Measurements from ENCODE around the gene RPGRIP1L.
A peak's percentile ranks its signal among the peaks of the same experiment; 100 is the strongest.
"Not testable (repeated sequence)": the region's sequence is repeated elsewhere in the genome, so short reads cannot be mapped to it uniquely, and the experiment has no call there.

The RPGRIP1L gene

DNA sequence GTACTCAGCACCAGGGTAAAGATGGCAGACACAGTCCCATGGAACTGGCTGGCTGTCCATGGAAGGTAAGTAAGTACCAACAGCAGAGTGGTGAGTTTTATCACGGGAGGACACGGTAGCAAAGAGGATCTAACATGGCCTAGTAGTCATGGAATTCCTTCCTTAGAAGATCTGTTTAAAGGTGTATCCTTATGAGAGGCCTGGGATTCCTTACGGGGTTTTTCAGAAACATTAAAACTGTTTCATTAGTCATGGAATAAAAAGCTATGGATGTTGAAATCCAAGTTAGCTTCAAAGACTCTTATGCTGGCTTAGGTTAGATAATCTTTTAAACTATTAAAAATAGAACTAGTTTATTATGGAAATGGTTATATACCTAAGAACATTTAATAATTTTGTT lies 7.7 kb upstream of the RPGRIP1L start:
- no peak for DNase-seq

DNA sequence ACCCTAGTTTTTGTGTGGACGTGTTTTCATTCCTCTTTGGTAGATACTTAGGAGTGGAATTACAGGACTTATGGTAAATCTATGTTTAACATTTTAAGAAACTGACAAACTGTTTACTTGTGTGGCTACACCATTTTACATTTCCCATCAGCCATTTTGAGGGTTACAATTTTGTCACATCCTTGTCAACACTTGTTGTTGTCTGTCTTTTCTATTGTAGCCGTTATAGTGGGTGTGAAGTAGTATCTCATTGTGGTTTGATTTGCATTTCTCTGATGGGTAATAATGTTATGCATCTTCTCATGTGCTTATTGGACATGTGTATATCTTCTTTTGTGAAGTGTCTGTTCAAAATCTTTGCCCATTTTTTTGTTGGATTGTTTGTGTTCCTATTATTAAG lies 4.8 kb upstream of the RPGRIP1L start:
- no peak for DNase-seq

DNA sequence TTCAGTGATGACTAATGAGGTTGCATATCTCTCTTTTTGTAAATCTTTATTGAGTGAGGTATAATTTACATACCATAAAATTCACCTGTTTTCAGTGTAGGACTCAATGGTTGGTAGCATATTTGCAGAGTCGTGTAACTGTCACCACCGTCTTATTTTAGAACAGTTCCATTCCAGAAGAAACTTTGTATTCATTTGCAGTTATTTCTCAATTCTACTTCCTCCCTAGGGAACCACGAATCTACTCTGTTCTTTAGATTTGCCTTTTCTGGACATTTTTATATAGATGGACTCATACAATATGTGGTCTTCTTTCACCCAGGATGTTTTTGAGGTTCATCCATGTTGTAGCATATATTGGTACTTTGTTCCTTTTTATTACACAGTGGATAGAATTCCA lies 4.0 kb upstream of the RPGRIP1L start:
- DNase-seq = no peak

DNA sequence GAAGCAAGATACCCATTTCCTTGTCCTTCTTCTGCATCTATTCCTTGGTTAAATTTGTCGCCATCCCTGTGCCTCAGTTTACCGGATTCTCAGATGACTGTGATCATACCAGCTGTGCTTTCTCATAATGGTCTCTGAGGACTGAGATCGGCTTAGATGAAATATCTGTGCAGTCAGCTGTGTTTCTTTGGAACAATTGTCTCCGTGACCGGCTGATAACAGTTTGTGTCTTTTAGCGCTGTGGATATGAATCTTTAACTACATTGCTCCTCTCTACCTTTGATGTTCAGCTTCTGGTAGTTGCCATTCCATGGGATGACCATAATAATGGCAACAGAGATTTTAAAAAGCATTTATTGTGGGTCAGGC lies 770 bp upstream of the RPGRIP1L start:
- no peak for DNase-seq

DNA sequence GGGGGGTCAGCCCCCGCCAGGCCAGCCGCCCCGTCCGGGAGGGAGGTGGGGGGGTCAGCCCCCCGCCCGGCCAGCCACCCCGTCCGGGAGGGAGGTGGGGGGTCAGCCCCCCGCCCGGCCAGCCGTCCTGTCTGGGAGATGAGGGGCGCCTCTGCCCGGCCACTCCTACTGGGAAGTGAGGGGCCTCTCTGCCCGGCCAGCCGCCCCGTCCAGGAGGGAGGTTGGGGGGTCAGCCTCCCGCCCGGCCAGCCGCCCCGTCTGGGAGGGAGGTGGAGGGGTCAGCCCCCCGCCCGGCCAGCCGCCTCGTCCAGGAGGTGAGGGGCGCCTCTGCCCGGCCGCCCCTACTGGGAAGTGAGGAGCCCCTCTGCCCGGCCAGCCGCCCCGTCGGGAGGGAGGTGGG lies 5.4 kb downstream of the RPGRIP1L start:
- DNase-seq = not testable (repeated sequence)

DNA sequence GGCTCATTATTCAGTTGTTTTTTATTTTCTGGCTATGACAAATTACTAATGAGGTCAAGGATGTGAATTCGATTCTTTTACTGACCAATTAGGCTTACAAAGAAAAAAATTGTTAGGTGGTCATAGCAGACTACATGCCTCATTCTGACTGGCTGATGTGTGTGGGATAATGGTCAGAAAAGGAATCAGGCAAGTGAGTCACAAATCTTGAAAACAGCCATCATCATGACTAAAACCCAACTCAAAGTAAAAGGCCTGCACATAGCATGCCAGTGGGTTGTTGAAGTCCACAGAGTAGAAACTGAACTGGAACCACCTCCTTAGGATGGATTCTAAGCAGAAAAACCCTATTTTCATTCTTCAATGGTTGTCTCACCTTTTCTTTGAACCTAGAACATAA lies 8.6 kb downstream of the RPGRIP1L start:
- no peak for DNase-seq

DNA sequence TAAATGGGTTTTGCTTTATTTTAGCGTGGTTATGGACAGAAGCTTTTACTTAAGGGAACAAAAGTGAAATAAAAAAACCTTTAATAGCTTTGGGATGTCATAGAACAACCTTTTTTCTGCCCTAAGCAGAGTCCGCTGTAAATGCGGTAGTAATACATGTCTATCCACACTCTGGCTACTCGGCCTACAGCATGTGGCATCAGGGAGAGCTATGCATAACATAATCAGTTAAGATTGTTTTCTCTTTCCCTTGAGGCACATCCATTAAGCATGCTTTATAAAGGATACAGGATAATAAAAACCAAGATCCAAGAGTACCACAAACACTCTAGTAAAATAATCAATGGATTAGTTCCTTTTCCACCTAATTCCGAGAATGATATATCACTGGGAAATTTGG lies 10.3 kb downstream of the RPGRIP1L start:
- no peak for DNase-seq

DNA sequence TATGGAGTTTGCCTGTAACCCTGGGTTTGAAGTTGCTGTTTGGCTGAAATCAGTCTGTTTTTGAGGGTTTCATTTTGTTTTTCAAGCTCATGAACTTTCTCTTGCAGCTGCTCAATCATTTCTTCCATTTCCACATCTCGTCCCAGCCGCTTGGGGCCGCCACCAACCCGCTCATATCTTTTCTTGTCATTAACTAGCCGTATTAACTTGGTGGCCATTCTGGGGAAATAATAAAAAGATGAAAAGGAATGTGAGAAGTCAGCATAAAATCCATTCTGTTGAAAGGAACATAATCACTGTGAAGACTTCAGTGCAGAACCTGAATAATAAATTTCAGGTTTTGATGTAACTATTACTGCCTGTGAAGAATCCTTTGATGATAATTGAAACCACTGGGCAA lies 11.5 kb downstream of the RPGRIP1L start:
- no peak for DNase-seq

DNA sequence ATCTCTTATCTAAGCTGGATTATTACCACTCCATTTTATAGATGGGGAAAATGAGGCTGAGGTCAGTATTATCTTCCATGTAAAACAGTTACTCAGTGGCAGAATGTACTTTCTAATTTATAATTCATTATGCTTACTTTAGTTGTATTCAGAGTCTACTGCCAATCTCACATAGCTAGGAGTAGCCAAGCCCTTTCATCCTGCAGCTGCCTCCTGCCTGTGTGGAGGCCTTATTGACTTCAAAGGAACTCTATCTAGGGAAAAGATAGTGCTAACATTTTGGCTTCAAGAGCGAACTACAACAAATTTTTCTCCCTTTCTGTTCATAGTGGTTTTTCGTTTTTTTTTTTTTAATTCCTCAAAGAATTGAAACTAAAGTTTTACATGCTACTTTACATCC lies 12.9 kb downstream of the RPGRIP1L start:
- no peak for DNase-seq

DNA sequence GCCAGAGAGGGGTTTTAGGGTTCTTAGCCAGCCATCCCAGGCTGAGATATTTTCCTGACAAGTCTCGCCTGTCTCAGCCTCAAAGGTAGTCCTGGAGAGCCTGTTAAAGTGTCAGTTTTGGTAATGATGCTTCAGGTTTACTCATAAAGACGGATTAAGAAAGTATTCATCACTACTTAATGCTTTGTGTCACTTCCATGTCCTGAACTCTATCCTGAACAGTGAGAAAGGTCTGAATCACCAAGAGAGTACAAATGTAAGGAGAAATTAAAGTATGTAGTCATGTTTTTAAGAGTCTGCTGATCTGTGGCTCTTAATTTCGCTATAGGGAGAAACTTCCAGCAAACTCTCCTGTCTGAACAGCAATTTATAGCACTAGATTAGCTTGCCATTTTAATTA lies 14.0 kb downstream of the RPGRIP1L start:
- DNase-seq = no peak

DNA sequence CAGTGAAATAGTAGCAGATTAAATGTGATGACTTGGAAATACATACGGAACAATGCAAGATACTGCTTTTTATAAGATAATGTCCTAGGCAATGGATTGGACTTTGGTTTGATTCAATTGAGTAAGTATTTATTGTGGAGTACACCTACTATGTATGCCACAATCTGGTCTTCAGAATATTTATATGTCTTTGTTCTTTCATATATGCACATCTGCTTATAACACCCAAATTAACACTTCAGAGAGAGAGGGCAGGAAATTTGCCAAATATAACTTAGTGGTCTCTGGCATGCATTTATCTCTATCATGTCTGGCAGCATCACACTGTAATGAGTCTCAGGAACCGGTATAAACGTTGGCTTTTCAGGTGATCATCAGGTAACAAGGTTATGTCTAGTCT lies 16.9 kb downstream of the RPGRIP1L start:
- DNase-seq = no peak

DNA sequence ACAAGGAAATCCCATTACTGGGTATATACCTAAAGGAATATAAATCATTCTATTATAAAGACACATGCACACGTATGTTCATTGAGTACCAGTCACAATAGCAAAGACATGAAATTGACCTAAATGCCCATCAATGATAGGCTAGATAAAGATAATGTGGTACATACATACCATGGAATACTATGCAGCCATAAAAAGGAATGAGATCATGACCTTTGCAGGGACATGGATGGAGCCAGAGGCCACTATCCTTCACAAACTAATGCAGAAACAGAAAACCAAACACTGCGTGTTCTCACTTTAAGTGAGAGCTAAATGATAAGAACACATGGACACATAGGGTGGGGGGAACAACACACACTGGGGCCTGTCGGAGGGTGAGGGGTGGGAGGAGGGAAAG lies 18.3 kb downstream of the RPGRIP1L start:
- not testable (repeated sequence) for DNase-seq

DNA sequence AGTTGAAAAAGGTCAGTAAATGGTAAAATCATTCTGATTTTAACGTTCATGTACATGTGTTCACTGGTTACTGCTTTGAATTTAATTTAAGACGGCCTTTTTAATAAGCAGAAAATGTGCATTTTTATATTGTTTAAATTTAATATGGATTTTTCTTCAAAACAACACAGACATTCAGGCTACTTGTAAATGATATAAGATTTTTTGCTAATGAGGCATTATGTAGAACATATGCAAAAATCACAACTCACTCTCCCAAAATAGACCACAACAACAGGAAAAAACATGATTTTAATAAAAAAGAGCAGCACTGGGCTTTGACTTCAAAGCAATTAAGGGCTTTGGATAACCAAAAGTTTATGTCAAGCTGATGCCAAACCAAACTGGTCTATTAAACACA lies 22.3 kb downstream of the RPGRIP1L start:
- no peak for DNase-seq

DNA sequence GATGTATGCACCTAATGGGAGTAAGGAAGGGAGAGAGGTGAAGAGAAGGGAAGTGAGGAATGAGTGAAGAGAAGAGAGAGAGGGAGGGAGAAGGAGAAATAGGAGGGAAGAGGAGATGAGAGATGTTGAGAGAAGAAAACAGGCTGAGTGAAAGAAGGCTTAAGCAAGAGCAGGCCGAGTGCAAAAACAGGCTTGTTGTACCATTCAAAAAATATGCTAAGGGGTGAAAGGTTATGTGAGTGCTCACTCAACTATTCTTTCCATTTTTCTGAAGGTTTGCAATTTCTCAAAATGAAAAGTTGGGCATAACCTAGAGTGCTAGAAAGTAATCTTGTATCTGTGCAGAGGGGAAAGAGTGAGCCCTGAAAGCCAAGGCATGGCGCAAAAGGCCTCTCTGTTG lies 22.9 kb downstream of the RPGRIP1L start:
- no peak for DNase-seq

DNA sequence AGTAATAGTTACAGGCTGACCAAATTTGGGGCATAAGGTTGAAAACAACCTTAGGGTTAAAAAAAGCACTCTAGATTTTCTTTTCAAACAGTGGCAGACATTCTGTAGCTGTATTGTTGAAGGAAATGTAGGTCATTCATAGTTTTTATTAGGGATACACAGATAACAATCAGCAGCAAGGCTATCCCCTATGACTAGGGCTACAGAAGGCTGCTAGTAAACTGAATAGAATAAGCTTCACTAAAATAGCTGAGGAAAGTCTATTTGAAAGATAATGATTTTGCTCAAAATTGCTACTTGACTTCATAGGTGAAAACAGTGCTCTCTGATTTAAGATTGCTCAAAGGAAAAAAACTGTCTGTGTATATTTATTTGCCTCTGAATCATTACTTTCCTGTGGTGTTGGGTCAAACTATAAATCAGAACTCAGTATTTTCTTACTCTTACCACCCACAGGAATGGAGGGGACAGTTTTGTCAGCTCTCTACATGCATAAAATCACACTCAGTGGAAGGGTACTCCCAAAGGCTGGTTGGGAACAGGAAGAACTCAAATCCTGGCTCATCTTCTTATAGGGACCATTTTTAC lies 24.8 kb downstream of the RPGRIP1L start:
- DNase-seq = no peak

DNA sequence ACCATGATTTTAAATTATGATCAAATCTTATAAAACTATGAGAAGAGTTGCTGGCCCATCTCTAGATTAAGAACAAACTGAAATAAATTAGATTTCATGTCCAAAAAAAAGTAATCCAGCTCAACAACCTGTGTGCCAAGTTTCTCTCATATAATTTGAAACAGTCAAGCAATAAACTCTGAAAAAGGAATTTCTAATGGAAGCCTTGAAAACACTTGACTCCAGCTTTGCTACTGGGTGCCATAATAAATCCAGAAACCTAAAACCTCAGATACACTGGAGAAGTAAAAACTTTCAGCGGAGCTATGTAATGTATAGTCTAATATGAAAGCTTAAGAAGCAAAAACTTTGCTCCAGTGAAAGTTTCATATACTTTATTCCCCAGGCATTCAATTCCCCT lies 25.5 kb downstream of the RPGRIP1L start:
- DNase-seq = no peak

DNA sequence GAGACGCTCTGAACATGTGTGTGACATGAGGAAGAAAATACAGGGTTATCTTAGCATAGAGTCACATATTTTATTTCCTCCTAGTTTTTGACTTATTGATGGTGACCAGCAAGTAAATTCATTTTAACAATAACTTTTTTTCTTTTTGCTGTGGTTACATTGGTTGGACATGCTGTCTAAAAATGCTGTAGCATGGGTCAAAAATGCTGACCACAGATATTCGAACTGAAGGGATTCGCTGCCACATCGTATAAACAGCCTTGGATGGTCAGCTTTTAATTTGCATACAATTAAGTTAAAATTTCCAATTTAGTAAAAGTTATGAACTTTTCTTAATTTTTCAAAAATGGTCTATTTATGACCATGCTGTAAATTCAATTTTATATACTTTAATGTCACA lies 30.5 kb downstream of the RPGRIP1L start:
- no peak for DNase-seq

DNA sequence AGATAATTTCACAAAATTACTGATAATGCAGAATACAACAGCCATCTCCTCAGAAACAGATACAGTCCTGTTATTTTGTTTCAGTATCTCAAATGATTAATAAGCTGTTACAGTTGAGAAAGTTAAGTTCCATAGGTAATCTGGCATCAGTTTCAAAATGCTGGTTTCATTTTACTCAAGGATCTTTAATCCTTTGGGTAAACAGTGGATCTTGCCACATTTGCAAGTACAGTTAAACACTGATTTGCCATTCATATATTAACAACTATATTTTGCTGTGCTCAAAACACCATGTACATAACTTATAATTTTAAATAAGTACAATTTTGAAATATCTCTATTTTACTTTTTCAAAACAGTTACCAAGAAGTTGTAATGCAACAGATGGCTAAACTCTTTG lies 31.2 kb downstream of the RPGRIP1L start:
- DNase-seq = no peak

DNA sequence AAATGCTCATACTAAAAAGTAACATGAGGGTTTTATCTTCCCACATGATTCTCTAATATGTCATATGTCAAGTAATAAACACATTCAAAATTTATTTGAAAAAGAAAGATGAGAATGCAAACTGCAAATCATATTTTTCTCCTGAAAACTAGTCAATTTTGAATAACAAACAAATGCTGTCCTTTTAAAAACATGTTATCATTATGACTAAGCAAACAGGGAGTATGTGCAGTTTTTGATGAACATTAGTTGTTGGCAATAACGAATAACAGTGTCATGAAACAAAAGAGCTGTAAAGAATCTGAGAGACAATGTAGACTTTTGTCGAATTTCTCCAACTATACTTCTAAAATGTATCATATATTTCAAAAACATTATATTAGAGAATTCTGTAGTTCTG lies 34.8 kb downstream of the RPGRIP1L start:
- no peak for DNase-seq

DNA sequence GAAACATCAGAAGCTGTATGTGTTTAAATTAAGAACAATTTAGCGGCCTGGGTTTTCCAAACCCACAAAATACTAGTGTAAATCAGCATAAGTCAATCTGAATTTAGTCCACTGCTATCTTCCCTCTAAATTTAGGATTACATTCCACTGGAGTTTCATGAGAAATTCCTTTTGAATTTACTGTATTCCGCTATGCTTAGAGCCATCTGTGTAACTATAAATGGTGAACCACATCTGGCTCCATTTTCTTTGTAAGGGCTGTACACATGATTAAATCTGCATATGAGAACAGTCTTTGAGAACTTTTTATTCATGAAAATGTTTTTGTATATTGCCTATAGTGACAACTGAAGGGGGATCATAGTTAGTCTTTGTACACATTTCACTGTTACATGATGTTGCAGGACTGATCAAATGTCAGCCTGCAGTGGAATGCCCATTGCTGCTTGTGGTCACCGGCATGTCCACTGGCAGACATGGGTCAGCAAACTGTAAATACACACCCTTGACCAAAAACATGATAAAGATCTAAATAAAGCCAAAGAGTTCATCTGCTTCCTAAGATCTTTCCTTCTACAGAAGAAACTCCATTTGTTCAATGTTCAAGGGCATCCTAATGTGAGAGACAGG lies 36.8 kb downstream of the RPGRIP1L start:
- DNase-seq = no peak

DNA sequence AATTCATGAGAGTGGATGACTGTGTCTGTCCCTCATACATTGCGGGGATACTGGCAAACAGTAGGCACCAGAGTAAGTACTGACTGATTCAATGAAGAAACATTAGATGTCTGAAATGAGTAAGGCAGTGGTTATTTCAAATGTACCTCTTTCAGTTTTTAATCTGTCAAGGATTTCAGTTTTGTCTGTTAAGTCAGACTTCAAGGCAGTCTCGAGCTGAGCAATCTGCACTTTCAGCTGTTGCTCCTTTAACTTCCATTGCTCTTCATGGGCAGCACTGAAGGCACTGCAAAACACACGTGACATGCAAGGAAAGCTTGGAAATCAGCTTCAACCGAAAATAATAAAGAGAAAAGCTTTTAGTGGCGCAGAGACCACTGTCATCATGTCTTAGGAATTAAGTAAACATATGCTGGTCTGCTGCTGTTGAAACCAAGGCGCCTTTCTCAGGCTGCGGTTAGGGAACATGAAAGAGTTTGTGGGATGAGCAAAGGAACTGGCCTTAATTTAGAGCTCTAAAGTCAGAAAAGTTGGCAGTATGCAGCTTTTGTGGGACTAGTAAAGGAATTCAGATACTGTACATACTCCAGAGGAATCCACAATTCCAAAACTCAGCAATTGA lies 38.8 kb downstream of the RPGRIP1L start:
- DNase-seq = peak in 1 of 2 donors; percentile 0

DNA sequence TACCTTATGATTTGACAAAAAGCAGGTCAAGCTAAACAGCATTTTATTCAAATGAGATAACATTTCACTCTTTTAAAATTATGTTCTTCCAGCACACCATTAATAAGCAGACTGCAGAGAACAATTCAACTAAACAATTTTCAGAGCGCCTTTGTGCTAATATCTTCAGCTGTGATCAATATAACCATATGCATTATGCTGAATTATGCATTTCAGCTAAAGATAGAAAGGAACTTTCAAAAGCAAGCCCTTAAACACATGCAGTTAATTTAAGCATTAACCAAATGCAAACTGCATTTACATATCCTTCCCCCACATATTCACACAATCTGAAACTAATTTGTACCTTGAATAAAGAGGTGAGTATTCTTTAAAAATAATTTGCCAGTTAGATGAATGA lies 41.6 kb downstream of the RPGRIP1L start:
- no peak for DNase-seq

DNA sequence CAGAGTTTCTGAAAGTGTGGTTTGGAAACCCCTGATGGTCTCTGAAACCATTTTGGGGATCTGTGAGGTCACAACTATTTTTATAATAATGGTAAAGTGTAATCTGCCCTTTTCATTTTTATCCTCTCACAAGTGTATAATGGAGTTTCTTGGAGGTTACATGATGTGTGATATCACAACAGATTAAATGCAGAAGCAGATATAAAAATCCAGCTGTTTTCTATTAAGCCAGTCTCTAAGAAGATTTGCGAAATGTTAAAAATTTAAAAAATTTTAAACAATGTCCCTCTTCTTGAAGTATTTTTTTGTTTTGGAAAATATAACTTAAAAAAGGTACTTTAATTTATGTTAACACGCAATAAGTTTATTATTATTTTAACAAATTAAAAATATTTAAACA lies 48.7 kb downstream of the RPGRIP1L start:
- DNase-seq = no peak

DNA sequence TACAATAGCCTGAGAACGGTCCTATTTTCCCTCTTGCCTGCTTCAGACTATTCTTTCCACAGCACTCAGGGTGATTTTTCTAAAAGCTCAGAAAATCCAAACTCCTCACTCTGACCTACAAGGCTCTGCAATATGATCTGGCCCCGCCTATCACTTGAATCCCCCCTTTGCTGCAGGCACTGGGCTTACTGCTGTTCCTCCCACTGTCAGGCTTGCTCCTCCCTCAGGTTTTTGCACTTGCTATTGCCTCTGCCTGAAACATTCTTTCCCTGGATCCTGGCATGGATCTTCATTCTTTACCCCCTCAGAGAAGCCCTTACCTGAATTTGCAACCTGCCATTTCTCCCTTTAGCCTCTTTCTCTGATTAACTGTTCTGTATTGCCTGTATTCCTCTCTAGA lies 52.3 kb downstream of the RPGRIP1L start:
- DNase-seq = no peak

DNA sequence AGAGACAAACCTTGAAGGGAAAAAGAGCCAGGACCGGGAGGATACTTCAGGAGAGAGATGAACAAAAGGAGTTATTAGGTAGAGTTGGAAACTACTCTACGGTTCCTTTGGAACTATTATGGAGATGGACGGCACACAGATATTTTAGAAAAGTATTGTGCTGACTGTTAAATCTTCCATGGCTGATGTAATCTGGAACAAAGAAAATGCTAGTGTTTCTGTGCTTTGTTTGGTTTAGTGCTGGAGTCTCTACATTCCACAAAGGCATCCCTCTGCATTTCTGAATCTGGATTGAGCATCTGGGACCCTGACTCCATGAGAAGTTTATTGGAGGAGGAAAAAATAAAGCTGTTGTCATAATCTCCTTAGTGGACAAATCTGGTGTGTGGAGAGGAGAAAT lies 57.2 kb downstream of the RPGRIP1L start:
- no peak for DNase-seq
